ENCODE measurements around the gene ARHGAP9.

Gene ARHGAP9

DNA sequence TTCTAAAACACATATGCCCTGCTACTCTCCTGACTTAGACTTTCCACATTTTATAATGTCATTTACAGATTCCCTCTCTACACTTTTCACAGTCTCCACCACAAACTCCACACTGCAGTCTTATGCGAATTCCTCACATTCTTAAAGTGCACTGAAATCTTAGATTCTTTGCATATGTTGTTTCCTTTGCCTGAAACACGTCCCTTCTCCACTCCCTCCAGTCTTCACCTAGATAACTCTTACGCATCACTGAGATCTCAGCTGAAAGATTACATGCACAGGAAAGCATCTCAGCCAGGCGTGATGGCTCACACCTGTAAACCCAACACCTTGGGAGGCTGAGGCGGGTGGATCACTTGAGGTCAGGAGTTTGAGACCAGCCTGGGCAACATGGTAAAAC lies 3.8 kb upstream of the ARHGAP9 start:
- TF ChIP-seq, protein P1, sequence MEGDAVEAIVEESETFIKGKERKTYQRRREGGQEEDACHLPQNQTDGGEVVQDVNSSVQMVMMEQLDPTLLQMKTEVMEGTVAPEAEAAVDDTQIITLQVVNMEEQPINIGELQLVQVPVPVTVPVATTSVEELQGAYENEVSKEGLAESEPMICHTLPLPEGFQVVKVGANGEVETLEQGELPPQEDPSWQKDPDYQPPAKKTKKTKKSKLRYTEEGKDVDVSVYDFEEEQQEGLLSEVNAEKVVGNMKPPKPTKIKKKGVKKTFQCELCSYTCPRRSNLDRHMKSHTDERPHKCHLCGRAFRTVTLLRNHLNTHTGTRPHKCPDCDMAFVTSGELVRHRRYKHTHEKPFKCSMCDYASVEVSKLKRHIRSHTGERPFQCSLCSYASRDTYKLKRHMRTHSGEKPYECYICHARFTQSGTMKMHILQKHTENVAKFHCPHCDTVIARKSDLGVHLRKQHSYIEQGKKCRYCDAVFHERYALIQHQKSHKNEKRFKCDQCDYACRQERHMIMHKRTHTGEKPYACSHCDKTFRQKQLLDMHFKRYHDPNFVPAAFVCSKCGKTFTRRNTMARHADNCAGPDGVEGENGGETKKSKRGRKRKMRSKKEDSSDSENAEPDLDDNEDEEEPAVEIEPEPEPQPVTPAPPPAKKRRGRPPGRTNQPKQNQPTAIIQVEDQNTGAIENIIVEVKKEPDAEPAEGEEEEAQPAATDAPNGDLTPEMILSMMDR (IDR thresholded peaks at IDR 0.05; ENCODE audit: low read depth, low read length), result no peak
- H3K36me3 ChIP-seq, result peaks cover 7% of the 10 kb centered on the region
- no peaks in the 10 kb centered on the region for H3K9me3 ChIP-seq (ENCODE audit: severe bottlenecking)
- DNase-seq, result no peak
- no peak overlapping the region for H3K4me3 ChIP-seq (ENCODE audit: low read depth, low read length)
- no peaks in the 10 kb centered on the region for H3K27me3 ChIP-seq (ENCODE audit: insufficient read depth, low read depth, severe bottlenecking)
- H3K27ac ChIP-seq, result no peak overlapping the region

DNA sequence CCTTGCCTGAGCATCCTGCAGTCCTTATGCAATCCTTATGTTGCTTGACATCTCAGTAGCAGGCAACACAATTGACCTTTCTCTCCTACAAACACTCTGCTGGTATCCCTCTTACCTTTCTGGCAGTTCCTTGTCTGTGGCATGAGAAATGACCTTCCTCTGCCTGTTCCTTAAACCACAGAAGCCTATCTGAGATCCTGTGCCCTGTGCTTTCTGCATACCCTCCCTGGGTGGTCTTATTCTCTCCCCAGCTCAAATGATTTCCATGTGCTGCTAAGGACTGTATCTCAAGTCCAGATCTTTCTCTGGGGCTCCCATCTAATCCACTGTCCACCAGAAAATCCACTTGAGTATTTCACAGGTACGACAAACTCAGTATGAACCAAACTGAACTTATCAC lies 2.0 kb upstream of the ARHGAP9 start:
- DNase-seq, result no peak
- no peak overlapping the region for H3K27ac ChIP-seq
- TF ChIP-seq, protein P1 (IDR thresholded peaks at IDR 0.05; ENCODE audit: low read depth, low read length), result no peak
- H3K36me3 ChIP-seq, result no peaks in the 10 kb centered on the region
- H3K4me3 ChIP-seq (ENCODE audit: low read depth, low read length), result no peak overlapping the region
- H3K9me3 ChIP-seq (ENCODE audit: severe bottlenecking), result no peaks in the 10 kb centered on the region
- H3K27me3 ChIP-seq (ENCODE audit: insufficient read depth, low read depth, severe bottlenecking), result no peaks in the 10 kb centered on the region

DNA sequence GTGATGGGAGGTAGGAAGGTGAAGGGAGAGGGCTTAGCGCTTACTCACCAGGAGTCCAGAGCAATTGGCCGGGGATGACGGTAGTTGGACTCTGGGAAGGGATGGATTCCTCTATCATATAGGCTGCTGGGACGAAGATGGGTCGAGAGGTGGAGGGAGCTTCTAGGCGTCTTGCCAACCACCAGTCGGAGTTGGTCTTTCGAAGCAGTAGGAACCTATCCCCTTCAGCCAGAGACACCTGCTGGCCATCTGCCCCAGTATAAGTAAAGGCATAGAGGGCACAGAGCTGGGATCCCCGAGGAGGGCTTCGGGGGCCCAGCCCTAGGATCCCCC lies 657 bp downstream of the ARHGAP9 start:
- H3K4me3 ChIP-seq (ENCODE audit: low read depth, low read length), result no peak overlapping the region
- H3K9me3 ChIP-seq (ENCODE audit: severe bottlenecking), result no peaks in the 10 kb centered on the region
- H3K36me3 ChIP-seq, result peaks cover 5% of the 10 kb centered on the region
- no peak overlapping the region for H3K27ac ChIP-seq
- DNase-seq, result no peak
- TF ChIP-seq, protein P1 (IDR thresholded peaks at IDR 0.05; ENCODE audit: low read depth, low read length), result no peak
- no peaks in the 10 kb centered on the region for H3K27me3 ChIP-seq (ENCODE audit: insufficient read depth, low read depth, severe bottlenecking)

DNA sequence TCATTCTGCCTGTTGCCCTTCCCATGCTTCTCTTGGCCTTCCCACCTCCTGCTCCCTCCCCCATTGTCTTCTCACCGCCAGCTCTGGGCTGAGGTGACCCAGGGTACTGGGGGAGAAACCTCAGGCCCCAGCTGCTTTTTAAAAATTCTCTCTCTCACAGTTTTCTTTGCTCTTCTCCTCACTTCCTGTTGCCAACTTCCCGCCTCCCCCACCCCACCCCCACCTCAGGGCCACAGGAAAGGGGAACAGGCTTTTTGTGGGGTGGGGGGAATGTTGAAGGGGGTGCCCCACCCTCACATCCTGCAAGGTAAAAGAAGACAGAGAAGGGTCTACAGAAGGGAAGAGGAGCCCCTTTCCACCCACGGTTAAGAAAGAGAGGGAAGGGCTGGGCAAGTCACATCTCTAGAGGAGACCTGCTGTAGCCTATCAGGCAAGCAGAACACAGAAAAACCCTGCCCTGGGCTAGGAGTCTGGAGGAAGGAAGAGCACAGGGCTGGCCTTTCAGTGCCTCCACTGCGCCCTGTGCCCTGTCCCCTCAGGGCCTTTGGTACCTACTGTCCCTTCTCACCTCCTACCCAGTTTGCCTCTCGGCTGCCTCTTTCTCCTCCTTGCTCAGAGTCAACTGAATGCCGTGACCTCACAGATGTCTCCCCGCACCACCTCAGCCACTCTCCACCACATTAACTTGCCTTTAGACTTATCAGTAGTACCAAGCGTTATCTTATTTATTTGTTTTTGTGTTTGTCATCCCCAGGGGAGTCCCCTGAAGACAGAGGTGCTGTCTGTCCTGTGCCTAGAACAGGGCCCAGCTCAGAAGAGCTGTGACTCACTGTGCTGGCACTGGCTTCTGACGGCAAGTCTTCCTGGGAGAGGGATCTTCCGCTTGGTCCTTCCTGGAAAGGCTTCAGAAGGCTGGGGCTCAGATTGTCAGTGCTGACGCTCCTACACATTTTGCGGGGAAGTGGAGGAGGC lies 1.7 kb downstream of the ARHGAP9 start:
- H3K36me3 ChIP-seq, result peaks cover 5% of the 10 kb centered on the region
- no peak for DNase-seq
- no peak overlapping the region for H3K27ac ChIP-seq
- TF ChIP-seq, protein P1 (IDR thresholded peaks at IDR 0.05; ENCODE audit: low read depth, low read length), result no peak
- no peaks in the 10 kb centered on the region for H3K9me3 ChIP-seq (ENCODE audit: severe bottlenecking)
- no peaks in the 10 kb centered on the region for H3K27me3 ChIP-seq (ENCODE audit: insufficient read depth, low read depth, severe bottlenecking)
- no peak overlapping the region for H3K4me3 ChIP-seq (ENCODE audit: low read depth, low read length)

DNA sequence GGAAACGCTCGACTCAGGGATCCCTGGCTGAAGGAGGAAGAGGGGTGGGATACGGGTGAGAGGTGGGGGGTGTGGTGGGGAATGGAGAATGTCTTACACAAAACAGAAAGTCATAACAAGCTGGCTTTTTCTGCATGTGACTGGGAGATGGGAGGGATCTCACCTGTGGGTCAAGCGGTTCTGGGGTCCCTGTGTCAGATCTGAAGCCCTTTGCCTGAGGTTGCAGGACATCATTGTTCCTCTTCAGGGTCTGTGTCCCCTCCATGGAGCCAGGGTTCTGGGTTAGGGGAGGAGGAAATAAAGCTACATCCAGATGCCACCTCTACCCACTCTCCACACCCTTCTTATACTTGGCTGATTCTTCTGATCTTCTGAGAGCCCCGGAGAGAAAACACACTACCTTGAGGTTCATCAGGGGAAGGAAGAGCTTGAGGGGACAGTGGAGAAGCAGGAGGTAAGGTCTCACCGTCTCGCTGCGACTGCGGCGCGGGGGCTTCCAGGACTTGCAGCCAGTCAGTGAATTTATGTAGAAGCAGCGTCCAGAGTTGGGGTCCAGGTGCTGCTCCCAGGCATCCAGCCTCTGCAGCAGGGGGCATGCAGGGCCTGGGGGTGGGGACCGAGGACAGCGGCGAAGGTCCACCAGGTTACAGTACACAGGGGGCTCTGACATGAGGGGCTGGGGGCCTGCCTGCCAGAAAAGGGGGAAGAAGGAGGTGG lies 2.5 kb downstream of the ARHGAP9 start:
- no peak overlapping the region for H3K4me3 ChIP-seq (ENCODE audit: low read depth, low read length)
- no peaks in the 10 kb centered on the region for H3K27me3 ChIP-seq (ENCODE audit: insufficient read depth, low read depth, severe bottlenecking)
- no peak for DNase-seq
- no peaks in the 10 kb centered on the region for H3K9me3 ChIP-seq (ENCODE audit: severe bottlenecking)
- no peak overlapping the region for H3K27ac ChIP-seq
- H3K36me3 ChIP-seq, result peaks cover 5% of the 10 kb centered on the region
- TF ChIP-seq, protein P1 (IDR thresholded peaks at IDR 0.05; ENCODE audit: low read depth, low read length), result no peak

Data from WERI-Rb-1 (cell line).